ENCODE data around the gene PRKG1. TPM values are rescaled to one million over a fixed set of nuclear protein-coding genes. Genes with fewer than 3 reads are reported as not detected.

PRKG1 gene
- total RNA-seq, 1 experiment from 2014 or later: 10.4 TPM

GRCh38 chr10:51242393-51242792 is 168.1 kb downstream of the PRKG1 start:
- no peak overlapping the region for H3K14ac ChIP-seq (ENCODE audit: insufficient read depth, low read length)
- no peaks in the 10 kb centered on the region for H3K9me3 ChIP-seq (ENCODE audit: control insufficient read depth, low read depth, low read length)
- no peak overlapping the region for H2AK5ac ChIP-seq (ENCODE audit: insufficient read length, low read length)
- Mint-ChIP-seq H3K4me3 (no peak overlapping the region), H3K36me3 (ENCODE audit: insufficient read depth in 1 of 3, low read depth in 3 of 3) (no peaks in the 10 kb centered on the region), H3K27me3 (ENCODE audit: low read depth) (no peaks in the 10 kb centered on the region), H3K9me3 (no peaks in the 10 kb centered on the region), H3K4me1 (peaks cover 34 to 36% of the 10 kb centered on the region in 2 experiments), H3K27ac (no peak overlapping the region)
- no peak overlapping the region for H3K27ac ChIP-seq (ENCODE audit: insufficient read length, low read depth, low read length)
- H3K27me3 ChIP-seq (ENCODE audit: insufficient read depth, low read length): no peaks in the 10 kb centered on the region
- H2AFZ ChIP-seq (ENCODE audit: low read length): no peak overlapping the region
- H4K91ac ChIP-seq (ENCODE audit: insufficient read length, low read depth, low read length): no peak overlapping the region
- no peaks in the 10 kb centered on the region for H3K23me2 ChIP-seq (ENCODE audit: insufficient read length, low read depth, low read length, poor library complexity, severe bottlenecking)
- no peak overlapping the region for H2BK20ac ChIP-seq (ENCODE audit: low read depth, low read length, poor library complexity, severe bottlenecking)
- 0 out of 2 replicates have a peak, but pooled peaks cover 2% of the 10 kb centered on the region for H3K4me1 ChIP-seq (ENCODE audit: insufficient read depth, low read length)
- WGBS (ENCODE audit: extremely low coverage, insufficient read length, low lambda C conversion rate): no CpG with 5 or more reads among the region's 2 CpGs
- H3K4me2 ChIP-seq (ENCODE audit: insufficient read depth, insufficient read length, low read length): no peak overlapping the region
- H4K20me1 ChIP-seq (ENCODE audit: control insufficient read depth, insufficient read depth, insufficient read length): no peaks in the 10 kb centered on the region
- H4K5ac ChIP-seq (ENCODE audit: insufficient read length, low read depth, low read length): no peak overlapping the region
- H2BK5ac ChIP-seq (ENCODE audit: insufficient read length, low read length): no peak overlapping the region
- TF ChIP-seq CTCF (conservative IDR thresholded peaks at IDR 0.05): no peak
- no peaks in the 10 kb centered on the region for H3K79me2 ChIP-seq (ENCODE audit: insufficient read depth, low read length)
- H2BK15ac ChIP-seq (ENCODE audit: low read depth, low read length): no peak overlapping the region
- no peak overlapping the region for H3K4ac ChIP-seq (ENCODE audit: low read depth, low read length)
- H3K56ac ChIP-seq (ENCODE audit: insufficient read length, low read depth, low read length): no peak overlapping the region
- DNase-seq: no peak
- no peak overlapping the region for H3K9ac ChIP-seq (ENCODE audit: extremely low read depth, insufficient read length, low read length)
- no peak overlapping the region for H2BK120ac ChIP-seq (ENCODE audit: low read depth, low read length, poor library complexity, severe bottlenecking)
- no peak overlapping the region for H4K8ac ChIP-seq (replicated peaks; ENCODE audit: insufficient read length, low read depth, low read length)
- no peak overlapping the region for H2BK12ac ChIP-seq (ENCODE audit: insufficient read length, low read depth, low read length)
- H3K23ac ChIP-seq (ENCODE audit: insufficient read length, low read depth, low read length): no peak overlapping the region
- no peak overlapping the region for H3K18ac ChIP-seq (ENCODE audit: insufficient read length, low read depth, low read length)
- no peaks in the 10 kb centered on the region for H3K79me1 ChIP-seq (ENCODE audit: insufficient read depth, low read depth, low read length, poor library complexity, severe bottlenecking)
- H3T11ph ChIP-seq (ENCODE audit: low read length): no peak overlapping the region

Measured in H9 (cell line).